ENCODE measurements around the gene TUBA1C.

DNA sequence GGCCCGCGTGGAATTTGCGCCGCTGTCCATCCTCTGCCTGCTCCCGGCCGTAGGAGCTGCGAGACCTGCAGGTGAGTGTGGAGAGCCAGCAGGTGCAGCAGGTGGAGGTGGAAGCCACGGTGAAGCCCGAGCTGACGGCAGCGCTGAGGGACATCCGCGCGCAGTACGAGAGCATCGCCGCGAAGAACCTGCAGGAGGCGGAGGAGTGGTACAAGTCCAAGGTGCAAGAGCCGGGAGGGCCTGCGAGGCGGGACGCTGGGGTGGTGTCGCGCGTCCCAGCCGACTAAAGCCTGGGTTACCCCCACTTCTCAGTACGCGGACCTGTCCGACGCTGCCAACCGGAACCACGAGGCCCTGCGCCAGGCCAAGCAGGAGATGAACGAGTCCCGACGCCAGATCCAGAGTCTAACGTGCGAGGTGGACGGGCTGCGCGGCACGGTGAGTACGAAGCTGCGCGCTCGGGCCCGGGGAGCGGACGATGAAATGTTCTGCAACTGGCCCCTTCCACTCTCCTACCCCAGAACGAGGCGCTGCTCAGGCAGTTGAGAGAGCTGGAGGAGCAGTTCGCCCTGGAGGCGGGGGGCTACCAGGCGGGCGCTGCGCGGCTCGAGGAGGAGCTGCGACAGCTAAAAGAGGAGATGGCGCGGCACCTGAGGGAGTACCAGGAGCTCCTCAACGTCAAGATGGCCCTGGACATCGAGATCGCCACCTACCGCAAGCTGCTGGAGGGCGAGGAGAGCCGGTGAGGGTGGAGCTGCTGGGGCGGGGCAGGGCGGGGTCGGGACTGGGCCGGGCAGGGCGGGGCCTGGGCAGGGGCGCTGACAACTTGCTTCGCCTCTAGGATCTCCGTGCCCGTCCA, 32.2 kb downstream of the TUBA1C start:
- TF ChIP-seq, protein P1, sequence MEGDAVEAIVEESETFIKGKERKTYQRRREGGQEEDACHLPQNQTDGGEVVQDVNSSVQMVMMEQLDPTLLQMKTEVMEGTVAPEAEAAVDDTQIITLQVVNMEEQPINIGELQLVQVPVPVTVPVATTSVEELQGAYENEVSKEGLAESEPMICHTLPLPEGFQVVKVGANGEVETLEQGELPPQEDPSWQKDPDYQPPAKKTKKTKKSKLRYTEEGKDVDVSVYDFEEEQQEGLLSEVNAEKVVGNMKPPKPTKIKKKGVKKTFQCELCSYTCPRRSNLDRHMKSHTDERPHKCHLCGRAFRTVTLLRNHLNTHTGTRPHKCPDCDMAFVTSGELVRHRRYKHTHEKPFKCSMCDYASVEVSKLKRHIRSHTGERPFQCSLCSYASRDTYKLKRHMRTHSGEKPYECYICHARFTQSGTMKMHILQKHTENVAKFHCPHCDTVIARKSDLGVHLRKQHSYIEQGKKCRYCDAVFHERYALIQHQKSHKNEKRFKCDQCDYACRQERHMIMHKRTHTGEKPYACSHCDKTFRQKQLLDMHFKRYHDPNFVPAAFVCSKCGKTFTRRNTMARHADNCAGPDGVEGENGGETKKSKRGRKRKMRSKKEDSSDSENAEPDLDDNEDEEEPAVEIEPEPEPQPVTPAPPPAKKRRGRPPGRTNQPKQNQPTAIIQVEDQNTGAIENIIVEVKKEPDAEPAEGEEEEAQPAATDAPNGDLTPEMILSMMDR (IDR thresholded peaks at IDR 0.05): no peak
- no peak for TF ChIP-seq POLR2A (IDR thresholded peaks at IDR 0.05)
